Endothelial cell (in vitro differentiated cells): ENCODE data around the gene MCAT. TPM values are rescaled to one million over a fixed set of nuclear protein-coding genes. Genes with fewer than 3 reads are reported as not detected.
"Not testable (repeated sequence)": the region's sequence is repeated elsewhere in the genome, so short reads cannot be mapped to it uniquely, and the experiment has no call there.

Experiments
- DNase-seq: peaks from one replicate; pipeline ENCODE4 v3.0.0; 2021; ENCODE audit warnings: low spot score
- H3K27ac Mint-ChIP-seq: one replicate; pipeline ENCODE4 v1.8.0; 2021; ENCODE audit warnings: mixed read lengths, inconsistent platforms; ENCODE audit not compliant: unreplicated experiment
- H3K27me3 Mint-ChIP-seq: one replicate; pipeline ENCODE4 v1.8.0; 2021; ENCODE audit warnings: mild to moderate bottlenecking, moderate library complexity, mixed read lengths, inconsistent platforms; ENCODE audit not compliant: unreplicated experiment
- H3K36me3 Mint-ChIP-seq: one replicate; pipeline ENCODE4 v1.8.0; 2021; ENCODE audit warnings: mild to moderate bottlenecking, low read depth, mixed read lengths, inconsistent platforms; ENCODE audit not compliant: unreplicated experiment
- H3K4me1 Mint-ChIP-seq: one replicate; pipeline ENCODE4 v1.8.0; 2021; ENCODE audit warnings: mild to moderate bottlenecking, mixed read lengths, inconsistent platforms; ENCODE audit not compliant: unreplicated experiment
- H3K4me3 Mint-ChIP-seq: one replicate; pipeline ENCODE4 v1.8.0; 2021; ENCODE audit warnings: mild to moderate bottlenecking, mixed read lengths, inconsistent platforms; ENCODE audit not compliant: unreplicated experiment
- H3K9me3 Mint-ChIP-seq: one replicate; pipeline ENCODE4 v1.8.0; 2021; ENCODE audit warnings: mixed read lengths, inconsistent platforms; ENCODE audit not compliant: unreplicated experiment
- CTCF ChIP-seq: fragments of 200-600 bp; sonication (generic); IDR thresholded peaks from one replicate; pipeline ENCODE4 v1.5.0; 2021; ENCODE audit warnings: antibody characterized with exemption; ENCODE audit not compliant: unreplicated experiment
- total RNA-seq: library from RNA; stranded (reverse); fragmentation: NEBNext Ultra II Directional; extraction: Animal tissue kit (Norgen Biotek cat#: 25700); gene quantifications from one replicate; pipeline ENCODE4 v1.2.1, GENCODE V29; 2021; ENCODE audit not compliant: unreplicated experiment

MCAT gene
- total RNA-seq, 1 donor from 2014 or later: 10.3 TPM

GRCh38 chr22:43109511-43109910 is 33.7 kb downstream of the MCAT start:
- DNase-seq: no peak
- peaks cover 15% of the 10 kb centered on the region for H3K27me3 Mint-ChIP-seq

GRCh38 chr22:43106302-43106701 is 36.9 kb downstream of the MCAT start:
- Mint-ChIP-seq H3K9me3 (no peaks in the 10 kb centered on the region), H3K4me1 (peaks cover 9% of the 10 kb centered on the region), H3K36me3 (no peaks in the 10 kb centered on the region), H3K27me3 (peaks cover 7% of the 10 kb centered on the region), H3K27ac (no peak overlapping the region), H3K4me3 (no peak overlapping the region)
- no peak for TF ChIP-seq CTCF
- DNase-seq: no peak

More at GRCh38 chr22:43109511-43109910, 33.7 kb downstream of the MCAT start:
- no peak overlapping the region for H3K4me3 Mint-ChIP-seq
- TF ChIP-seq CTCF: no peak
- peaks cover 13% of the 10 kb centered on the region for H3K4me1 Mint-ChIP-seq
- H3K36me3 Mint-ChIP-seq: no peaks in the 10 kb centered on the region
- H3K9me3 Mint-ChIP-seq: no peaks in the 10 kb centered on the region
- H3K27ac Mint-ChIP-seq: no peak overlapping the region

GRCh38 chr22:43104950-43105349 is 38.2 kb downstream of the MCAT start:
- not testable (repeated sequence) for H3K4me1 Mint-ChIP-seq, H3K4me3 Mint-ChIP-seq, H3K36me3 Mint-ChIP-seq, H3K27ac Mint-ChIP-seq, H3K9me3 Mint-ChIP-seq, DNase-seq, H3K27me3 Mint-ChIP-seq

GRCh38 chr22:43104056-43104625 is 39.1 kb downstream of the MCAT start:
- H3K27me3 Mint-ChIP-seq, DNase-seq, H3K4me1 Mint-ChIP-seq, H3K27ac Mint-ChIP-seq, H3K9me3 Mint-ChIP-seq, H3K4me3 Mint-ChIP-seq, H3K36me3 Mint-ChIP-seq: not testable (repeated sequence)

- H3K4me1 Mint-ChIP-seq: peaks cover 6% of the 10 kb centered on the region
- no peak for TF ChIP-seq CTCF
- no peaks in the 10 kb centered on the region for H3K9me3 Mint-ChIP-seq
- no peaks in the 10 kb centered on the region for H3K27me3 Mint-ChIP-seq
- no peak overlapping the region for H3K4me3 Mint-ChIP-seq
- no peak for DNase-seq
- H3K27ac Mint-ChIP-seq: no peak overlapping the region
- H3K36me3 Mint-ChIP-seq: peaks cover 7% of the 10 kb centered on the region
Observed at GRCh38 chr22:43101306-43101705, 41.9 kb downstream of the MCAT start.

GRCh38 chr22:43100225-43100624 is 43.0 kb downstream of the MCAT start:
- peaks cover 2% of the 10 kb centered on the region for H3K27me3 Mint-ChIP-seq
- peaks cover 12% of the 10 kb centered on the region for H3K36me3 Mint-ChIP-seq
- no peak for TF ChIP-seq CTCF
- H3K4me3 Mint-ChIP-seq: no peak overlapping the region
- no peak for DNase-seq
- peaks cover 6% of the 10 kb centered on the region for H3K4me1 Mint-ChIP-seq
- H3K9me3 Mint-ChIP-seq: peaks cover 5% of the 10 kb centered on the region
- H3K27ac Mint-ChIP-seq: no peak overlapping the region
